Cerebellar nuclear complex (tissue), 1 donor: Measurements from ENCODE around the gene CALN1.
"Not testable (repeated sequence)": the region's sequence is repeated elsewhere in the genome, so short reads cannot be mapped to it uniquely, and the experiment has no call there.

Source experiments
- DNase-seq, 2 experiments: peaks; one replicate each; lab custom pipeline; 2025; lab: John Stamatoyannopoulos, UW

The CALN1 gene

GRCh38 chr7:72097226-72097625, 314.9 kb downstream of the CALN1 start:
- no peak for DNase-seq

- no peak for DNase-seq
Measured at GRCh38 chr7:72092769-72093168, 319.4 kb downstream of the CALN1 start.

- no peak for DNase-seq
Measured at GRCh38 chr7:72087926-72088325, 324.2 kb downstream of the CALN1 start.

- no peak for DNase-seq
Measured at GRCh38 chr7:72080865-72081510, 331.1 kb downstream of the CALN1 start.

GRCh38 chr7:72080341-72080766, 331.8 kb downstream of the CALN1 start:
- no peak for DNase-seq

- no peak for DNase-seq
Measured at GRCh38 chr7:72078856-72079255, 333.3 kb downstream of the CALN1 start.

GRCh38 chr7:72078301-72078700, 333.8 kb downstream of the CALN1 start:
- DNase-seq, result peak in 1 of 2 experiments; percentile 61

- no peak for DNase-seq
Measured at GRCh38 chr7:72077786-72078185, 334.4 kb downstream of the CALN1 start.

- DNase-seq, result no peak
Measured at GRCh38 chr7:72072901-72073300, 339.2 kb downstream of the CALN1 start.

GRCh38 chr7:72069263-72069662, 342.9 kb downstream of the CALN1 start:
- DNase-seq, result no peak

- not testable (repeated sequence) for DNase-seq
Measured at GRCh38 chr7:72065764-72066163, 346.4 kb downstream of the CALN1 start.

GRCh38 chr7:72064916-72065315, 347.2 kb downstream of the CALN1 start:
- DNase-seq, result no peak

- no peak for DNase-seq
Measured at GRCh38 chr7:72063330-72063729, 348.8 kb downstream of the CALN1 start.

GRCh38 chr7:72062666-72063065, 349.5 kb downstream of the CALN1 start:
- DNase-seq, result no peak

- no peak for DNase-seq
Measured at GRCh38 chr7:72059925-72060324, 352.2 kb downstream of the CALN1 start.

- no peak for DNase-seq
Measured at GRCh38 chr7:72058579-72058978, 353.6 kb downstream of the CALN1 start.

- no peak for DNase-seq
Measured at GRCh38 chr7:72057796-72058195, 354.3 kb downstream of the CALN1 start.

GRCh38 chr7:72057231-72057630, 354.9 kb downstream of the CALN1 start:
- no peak for DNase-seq

- no peak for DNase-seq
Measured at GRCh38 chr7:72055426-72055825, 356.7 kb downstream of the CALN1 start.

- no peak for DNase-seq
Measured at GRCh38 chr7:72053292-72053691, 358.8 kb downstream of the CALN1 start.

GRCh38 chr7:72048420-72048819, 363.7 kb downstream of the CALN1 start:
- DNase-seq, result no peak

GRCh38 chr7:72042855-72043254, 369.3 kb downstream of the CALN1 start:
- DNase-seq, result no peak

- DNase-seq, result no peak
Measured at GRCh38 chr7:72040641-72041040, 371.5 kb downstream of the CALN1 start.

GRCh38 chr7:72039460-72039859, 372.7 kb downstream of the CALN1 start:
- DNase-seq, result no peak
